Inflammatory macrophage treated with lipopolysaccharide for 4 hours (primary cell): ENCODE measurements around the gene LRRC74A.

ENCODE experiments used
- DNase-seq: peaks from one replicate; pipeline ENCODE4 v3.0.0-alpha.2; 2020

The LRRC74A gene

DNA sequence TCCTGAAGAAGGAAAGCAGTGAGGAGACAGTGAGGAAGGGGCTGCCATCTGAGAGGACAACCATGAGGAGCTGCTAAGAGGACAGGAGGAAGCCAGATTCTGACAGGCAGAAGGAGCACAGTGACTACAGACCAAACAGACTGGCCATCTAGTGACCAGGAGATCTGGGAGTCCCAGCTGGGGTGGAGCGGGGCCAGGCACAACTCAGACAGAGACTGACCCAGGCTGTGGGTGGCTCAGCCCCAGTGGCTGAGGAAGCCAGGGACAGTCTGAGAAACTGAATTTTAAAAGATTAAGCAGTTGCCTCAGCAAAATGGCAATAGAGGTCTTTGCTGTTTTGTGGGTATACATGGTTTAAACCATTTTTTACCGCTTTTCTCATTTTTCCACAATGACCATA is 28.9 kb downstream of the LRRC74A start:
- DNase-seq, result no peak

DNA sequence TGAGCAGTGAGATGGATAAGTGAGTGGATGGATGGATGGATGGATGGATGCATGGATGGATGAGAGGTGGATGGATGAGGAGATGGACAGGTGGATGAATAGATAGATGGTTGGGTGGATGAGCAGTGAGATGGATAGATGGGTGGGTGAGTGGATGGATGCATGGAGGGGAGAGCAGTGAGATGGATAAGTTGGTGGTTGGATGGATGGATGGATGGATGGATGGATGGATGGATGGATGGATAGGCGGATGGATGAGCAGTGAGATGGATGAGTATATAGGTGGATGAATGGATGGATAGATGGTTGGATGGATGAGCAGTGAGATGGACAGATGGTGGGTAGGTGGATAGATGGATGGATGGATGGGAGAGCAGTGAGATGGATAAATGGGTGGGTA is 30.6 kb downstream of the LRRC74A start:
- no peak for DNase-seq

DNA sequence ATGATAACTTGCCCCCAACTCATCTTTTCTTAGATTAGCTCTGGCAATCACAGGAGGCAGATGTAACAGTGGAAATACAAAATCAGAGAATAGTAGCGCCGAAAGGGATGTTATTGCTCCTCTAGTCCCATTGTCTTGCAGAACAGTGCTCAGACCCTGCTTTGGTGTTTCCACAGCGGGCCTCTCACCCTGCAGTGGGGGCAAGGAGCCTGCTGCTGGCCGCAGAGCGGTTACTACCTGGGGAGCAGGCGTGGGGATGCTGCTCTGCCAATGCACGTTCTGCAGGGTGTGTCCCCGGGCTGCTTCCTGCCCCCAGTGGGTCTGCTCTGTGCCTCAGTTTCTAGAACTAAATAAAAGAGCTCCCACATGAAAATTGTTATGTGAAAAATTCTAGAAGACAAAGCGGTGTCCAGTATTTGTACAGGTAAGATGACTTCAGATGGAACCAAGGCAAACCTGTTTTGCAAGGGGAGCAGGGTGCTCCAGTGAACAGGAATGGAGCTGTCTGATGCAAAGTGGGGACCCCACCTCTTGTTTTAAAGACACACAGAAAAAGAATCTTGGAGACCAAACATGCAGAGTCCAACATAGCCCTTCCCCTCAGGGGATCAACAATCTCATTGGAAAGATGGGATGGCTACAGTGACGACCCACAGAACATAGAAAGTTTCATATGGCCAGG is 35.5 kb downstream of the LRRC74A start:
- DNase-seq, result no peak

DNA sequence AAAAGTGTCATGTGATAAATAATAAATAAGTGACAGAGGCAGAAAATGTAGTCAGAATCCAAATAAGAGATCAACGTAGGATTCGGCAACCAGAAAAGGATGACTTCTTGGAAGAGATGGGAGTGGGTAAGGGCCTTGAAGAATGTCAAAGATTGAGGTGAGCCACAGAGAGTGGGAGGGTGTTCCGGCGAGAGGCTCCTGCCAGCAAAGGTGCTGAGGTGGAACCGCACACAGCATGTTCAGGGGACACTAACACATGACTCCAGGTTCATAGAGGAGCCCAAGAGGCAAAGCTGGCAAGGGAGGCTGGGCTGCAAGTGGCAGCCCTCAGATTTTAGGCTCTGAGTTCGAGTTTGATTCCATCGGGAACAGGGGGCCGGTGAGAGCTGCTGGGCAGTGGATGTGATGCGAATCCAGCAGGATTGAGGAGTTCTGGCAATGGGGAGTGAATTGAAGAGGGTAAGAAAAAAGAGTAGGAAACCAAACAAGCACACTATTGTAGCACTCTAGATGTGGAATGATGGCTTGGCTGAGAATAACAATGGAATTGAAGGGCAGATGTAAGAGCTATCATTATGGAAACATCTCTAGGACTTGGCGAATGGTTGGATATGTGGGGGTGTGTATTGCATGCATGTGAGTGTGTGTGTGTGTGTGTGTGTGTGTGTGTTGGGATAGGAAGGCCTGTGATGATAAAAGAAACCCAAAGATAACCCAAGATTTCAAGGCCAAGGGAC is 36.5 kb downstream of the LRRC74A start:
- no peak for DNase-seq

DNA sequence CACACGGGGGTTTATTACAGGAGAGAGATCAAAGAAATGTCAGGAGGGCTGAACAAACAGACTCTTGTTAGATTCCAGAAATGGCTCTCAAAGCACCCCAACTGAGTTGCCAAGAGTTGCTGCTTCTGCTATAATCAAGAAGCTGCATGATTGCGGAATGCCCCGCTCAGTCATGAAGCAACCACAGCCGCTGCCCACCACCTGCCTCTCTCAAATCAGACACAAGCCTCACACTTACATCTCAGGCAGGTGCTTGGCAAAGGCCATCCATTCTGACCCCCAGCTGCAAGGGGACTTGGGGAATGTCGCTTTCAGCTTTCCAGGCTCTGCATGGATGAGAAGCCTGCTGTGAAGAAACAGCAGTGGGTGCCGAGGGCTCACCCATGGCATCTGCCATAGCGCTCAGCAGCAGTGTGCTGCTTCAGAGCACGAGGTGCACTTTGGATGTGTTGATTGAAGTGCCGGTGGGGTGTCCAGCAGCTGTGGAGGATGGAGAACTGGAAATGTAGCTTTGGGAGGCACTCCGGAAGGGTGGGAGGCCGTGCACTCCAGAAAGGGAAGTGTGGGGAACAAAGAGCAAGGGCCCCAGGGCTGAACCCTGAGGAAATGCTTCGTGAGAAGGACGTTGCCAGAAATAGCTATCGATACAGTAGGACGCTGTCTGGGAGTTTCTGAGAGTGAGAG is 37.7 kb downstream of the LRRC74A start:
- peak; percentile 83 for DNase-seq

DNA sequence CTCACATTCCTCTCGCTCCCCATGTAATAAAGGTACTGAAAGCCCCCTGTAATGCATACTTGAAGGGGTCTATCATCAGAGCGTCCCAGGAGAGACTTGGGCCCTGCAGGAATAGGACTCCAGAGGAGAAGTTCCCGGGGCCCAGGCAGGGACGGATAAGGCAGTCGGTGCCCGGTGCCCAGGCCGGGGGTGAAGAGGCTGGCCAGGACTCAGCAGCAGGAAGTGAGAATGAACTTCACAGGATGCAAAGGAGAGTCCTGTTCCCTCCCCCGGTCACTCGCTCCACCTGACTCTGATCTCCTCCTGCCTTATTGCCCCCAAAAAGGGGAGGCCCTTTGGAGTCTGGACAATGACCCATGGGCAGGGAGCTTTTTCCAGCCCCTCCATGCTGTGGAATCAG is 40.2 kb downstream of the LRRC74A start:
- peak; percentile 28 for DNase-seq

DNA sequence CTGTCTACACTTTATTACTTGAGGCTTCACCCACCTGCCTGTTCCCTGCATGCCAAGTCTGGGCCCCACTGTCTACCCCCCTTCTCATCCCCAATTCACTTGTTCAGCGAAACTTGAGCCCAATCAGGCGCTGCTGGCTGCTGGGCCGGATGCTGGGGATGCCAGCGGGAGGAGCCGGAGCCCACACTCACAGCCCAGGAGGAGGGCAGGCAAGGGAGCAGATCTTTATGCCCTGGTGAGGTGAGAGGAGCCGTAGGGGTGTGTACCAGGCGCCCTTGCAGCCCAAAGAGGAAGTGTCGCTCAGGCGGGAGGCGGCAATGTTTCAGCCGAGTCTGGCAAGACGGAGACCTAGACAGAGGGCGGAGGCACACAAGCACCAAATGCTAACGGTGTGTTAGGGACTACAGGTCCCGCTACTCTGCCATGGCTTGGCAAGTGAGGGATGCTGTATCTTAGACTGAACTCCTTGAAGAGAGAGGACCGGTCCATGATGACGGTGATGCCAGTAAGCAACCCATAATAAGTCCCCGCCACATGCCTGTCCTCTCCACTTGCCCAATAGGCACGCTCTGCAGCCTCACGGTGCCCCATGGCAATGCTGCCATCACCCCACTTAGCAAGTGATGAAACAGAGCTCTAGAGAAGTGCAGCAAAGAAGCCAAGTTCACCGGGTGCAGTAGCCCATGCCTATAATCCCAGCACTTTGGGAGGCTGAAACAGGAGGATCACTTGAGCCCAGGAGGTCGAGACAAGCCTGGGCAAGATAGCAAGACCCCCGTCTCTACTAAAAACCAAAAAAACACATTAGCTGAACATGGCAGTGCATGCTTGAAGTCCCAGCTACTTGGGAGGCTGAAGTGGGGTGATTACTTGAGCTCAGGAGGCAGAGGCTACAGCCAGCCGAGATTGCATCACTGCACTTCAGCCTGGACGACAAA is 41.6 kb downstream of the LRRC74A start:
- DNase-seq, result peak; percentile 69

DNA sequence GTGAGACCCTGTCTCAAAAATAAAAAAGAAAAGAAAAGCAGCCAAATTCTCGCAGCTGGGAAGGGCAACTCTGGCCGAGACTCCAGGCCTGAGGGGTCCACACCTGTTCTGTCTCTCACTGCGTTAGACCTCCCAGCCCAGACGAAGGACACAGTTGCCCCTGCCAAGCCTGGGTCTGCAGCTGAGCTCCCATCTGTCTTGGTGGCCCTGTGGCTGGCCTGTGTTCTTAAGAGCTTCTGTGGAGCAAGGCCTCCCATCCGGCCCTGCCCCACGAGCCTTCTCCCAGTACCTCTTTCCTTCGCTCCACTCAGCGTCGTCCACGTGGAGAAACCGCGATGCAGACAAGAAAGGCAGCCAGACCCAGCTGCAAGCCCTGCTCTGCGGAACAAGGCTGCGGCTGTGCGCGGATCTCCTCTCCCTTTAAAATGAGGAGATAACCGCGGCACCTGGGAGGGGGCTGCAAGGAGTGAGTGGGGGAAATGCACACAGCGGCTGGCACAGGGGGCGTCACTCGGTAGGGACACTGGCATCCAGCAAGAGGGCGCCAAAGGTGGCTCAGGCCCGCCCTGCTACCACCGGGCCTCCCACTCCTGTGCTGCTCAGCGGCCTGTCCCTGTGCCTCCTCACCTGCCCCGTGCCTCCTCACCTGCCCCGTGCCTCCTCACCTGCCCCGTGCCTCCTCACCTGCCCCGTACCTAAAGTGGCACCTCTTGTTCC is 42.4 kb downstream of the LRRC74A start:
- DNase-seq, result no peak

DNA sequence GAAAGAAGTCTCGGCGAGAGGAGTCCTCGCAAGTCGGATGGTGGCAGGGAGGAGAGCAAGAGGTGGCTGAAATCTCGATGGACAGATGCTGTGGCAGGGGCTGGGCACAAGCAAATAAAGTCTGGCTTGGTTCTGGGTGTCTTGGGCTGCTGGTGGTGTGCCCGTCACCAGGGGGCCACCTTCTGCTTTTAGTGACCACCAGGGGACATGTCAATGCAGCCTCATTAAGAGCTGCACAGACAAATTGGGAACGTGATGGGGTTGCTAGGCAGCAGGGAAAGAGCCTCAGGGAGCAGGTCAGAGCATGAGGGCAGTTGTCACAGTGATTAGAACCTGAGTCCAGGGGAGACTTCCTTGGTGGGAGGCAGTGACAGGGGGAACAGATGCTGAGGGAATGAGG is 44.0 kb downstream of the LRRC74A start:
- DNase-seq, result no peak

DNA sequence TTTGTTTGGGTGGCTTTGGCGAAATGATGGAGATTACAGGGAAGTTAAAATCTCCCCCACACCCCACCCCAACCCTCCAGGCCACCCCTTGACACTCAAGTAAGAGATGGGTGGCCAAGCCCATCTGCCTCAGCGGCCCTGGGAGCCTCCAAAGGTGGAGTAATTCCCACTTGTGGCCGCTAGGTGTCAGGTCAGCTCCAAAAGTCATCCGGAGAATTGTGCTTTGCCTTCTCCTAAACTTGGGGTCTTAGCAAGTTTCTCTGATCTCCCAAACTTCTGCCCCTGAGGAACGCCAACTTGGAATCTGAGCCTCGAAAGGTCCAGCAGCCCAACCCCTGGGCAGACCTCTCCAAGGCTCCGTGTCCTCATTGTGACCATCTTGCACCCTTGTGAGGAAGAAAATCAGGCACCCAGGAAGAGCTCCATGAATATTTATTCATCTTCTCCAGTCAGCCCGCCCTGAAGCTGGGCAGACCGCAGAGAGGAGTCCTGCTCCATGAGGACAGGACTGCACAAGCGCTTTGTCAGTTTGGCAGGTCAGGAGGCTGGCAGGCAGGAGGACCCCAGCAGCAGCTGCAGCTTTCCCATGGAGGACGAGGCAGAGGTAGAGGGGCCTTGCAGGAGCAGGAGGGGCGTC is 46.7 kb downstream of the LRRC74A start:
- DNase-seq, result peak; percentile 48

DNA sequence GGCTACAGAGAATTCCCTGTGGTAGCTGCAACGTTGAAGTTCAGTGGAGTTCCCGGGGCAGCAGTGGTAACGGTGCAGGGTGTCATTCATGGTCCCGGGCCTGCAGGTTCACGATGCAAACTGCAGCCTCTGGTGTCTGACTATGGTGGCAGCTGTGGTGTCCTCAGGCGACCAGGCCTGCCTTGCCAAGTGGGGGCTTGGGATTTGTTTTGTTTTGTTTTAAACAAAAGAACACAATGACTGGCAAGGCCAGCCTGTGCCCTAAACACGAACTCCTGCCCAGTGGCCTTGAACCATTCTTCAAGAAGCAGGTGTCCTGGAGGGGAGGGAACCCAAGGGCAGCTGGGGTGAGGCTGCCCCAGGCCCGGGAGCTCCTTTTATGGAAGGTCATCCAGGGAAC is 48.5 kb downstream of the LRRC74A start:
- no peak for DNase-seq

DNA sequence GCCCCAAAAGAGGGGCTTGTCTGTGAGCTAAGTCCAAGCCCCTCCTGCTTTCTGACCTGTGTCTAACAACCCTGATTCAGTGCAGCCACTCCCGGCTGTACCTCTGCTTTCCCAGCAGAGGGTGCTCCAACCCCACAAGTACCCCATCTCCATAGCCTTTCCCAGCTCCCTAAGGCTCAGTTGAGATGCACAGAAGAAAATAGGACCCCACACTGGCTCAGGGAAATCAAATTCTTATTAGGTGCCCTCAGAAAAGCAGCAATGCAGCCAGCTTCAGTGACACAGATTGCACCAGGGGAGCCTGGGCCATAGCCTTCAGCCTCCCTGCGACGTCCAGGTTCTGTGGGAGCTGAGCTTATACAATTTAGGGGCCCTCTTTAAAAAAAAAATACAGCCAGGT is 49.9 kb downstream of the LRRC74A start:
- peak; percentile 56 for DNase-seq

DNA sequence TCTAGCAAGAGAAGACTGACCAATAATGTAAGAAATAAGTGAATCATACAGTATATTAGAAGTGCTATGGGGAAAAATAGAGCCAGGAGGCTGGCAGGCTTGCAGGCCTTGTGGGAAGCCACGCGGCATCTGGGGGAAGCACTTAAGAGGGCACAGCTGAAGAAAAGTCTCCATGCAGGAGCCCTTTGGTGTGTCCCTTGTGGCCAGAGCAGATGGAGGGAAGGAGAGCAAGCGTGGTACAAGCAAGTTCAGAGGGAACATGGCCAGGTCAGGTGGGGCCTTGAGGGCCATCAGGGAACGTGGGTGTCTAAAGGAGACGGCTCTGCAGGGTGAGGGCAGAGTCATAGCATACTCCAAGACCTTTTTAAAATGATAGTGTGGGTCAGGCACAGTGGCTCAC is 51.7 kb downstream of the LRRC74A start:
- no peak for DNase-seq

DNA sequence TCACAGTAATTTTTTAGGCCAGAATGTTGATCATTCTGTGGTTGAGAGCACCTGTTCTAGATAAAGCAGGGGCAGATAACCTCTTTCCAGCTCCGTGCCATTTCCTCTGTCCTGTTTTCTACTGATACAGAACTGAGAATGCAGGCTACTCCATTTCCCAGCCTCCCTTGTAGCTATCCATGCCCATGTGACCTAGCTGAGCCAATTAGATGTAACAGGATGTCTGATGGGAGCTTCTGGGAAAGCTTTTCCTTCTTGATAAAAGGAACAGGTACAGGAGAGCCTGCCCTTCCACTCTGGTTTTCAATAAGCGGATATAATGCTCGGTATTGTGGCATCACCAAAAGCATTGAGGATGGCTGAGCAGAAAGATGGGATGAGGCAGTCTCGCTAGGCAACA is 54.2 kb downstream of the LRRC74A start:
- no peak for DNase-seq

DNA sequence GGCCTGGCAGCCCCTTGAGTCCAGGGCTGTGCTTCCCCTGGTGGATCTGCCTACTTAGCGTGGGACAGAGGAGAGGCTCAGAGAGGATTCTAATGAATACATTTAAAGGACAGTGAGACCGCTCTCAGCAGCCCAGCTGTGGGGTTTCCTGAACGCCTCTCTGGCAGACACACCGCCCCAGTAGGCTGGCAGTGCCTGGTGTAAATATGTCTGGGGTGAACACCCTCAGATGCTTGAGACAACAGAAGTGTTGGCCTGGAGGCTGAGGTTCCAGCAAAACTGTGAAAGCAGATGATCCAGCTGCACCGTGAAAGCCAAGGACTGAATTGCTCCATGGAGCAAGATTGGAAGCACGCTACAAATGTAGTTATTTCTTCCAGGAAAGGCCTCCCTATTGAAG is 55.1 kb downstream of the LRRC74A start:
- no peak for DNase-seq

DNA sequence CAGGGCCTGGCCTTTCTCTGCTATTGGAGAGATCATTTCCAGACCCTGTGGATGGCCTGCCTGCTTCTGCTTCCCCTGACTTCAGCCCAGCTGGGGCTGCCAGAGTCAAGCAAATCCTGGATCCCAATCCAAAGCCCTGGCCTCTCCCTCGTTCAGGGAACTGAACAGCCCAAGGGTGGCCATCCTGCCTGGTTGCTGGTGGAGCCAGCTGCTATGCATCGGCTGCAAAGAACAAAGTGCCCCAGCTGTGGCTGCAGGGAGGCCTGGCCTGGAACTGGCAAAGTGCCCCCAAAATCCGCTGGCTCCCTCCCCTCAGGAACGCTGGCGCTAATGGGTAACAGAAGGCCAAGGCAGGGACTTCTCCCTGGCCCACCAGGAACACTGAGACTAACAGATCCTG is 56.4 kb downstream of the LRRC74A start:
- DNase-seq, result no peak

DNA sequence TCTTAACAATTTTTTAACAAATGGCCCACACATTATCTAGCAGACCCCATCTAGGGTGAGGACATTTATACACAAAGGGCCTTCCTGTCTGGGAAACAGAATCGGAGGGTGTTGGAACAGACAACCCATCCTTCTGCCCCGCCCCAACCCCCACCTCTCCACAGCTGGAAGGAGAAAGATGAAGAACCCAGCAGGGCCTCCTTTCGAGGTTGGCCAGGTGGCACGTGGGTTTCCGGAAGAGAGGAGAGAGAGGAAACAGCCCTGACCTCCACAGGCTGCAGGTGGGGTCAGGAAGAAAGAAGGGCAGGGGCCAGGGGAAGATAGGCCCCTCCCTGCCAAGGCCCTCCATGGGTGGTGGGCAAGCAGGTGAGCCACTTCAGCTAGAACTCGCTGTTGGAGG is 57.2 kb downstream of the LRRC74A start:
- no peak for DNase-seq

DNA sequence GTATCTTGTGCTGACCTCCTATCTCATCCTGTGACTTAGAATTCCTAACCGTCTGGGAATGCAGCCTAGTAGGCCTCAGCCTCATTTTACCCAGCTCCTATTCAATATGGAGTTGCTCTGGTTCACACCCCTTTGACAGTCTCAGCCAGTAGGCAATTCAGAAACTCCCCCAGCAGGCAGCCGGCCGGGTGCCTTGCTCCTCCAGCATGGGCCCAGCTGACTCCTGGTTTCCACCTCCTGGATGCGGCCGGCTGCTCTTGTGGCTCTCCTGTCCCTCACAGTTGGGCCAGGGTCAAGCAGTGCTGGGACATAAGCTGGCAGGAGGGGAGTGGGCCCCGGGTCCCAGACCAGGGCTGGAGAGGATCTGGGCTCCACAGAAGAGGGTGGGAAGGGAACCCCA is 58.2 kb downstream of the LRRC74A start:
- DNase-seq, result no peak

DNA sequence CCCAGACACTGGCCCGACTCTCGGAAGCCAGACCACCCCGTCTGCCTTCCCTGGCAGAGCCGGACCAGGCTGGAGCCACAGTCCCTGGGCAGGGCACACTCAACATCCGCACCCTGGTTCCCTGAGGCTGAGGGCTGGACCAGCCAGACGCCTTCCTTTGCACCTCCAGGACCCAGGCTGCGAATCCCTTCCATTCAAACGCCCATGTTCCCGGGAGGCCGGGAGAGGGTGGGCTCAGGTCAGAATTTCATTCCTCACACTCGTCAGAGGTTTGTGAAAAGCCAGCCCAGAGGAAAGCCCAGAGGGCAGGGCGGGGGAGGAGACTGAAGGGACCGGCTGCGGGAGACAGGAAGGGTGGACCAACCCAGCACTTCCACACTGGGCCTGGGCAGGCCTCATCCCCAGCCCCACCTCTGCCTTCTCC is 58.7 kb downstream of the LRRC74A start:
- no peak for DNase-seq

DNA sequence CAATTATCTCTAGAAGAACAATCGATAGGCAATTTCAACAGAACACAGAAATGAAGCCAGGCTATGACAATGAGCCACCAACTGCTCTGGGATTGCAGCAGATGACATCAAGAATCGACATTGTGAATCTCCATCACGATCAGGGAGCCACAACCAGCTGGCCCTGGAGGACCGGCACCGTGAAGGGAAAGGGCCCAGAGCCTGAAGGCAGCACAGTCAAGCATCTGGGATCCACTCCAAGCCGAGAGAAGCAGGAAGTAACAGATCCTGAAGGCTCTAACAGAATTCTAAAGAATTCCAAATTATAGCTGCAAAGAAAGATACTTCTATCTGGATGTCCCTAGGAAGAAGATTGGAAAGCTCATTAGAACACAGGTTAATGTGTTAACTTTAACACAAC is 61.0 kb downstream of the LRRC74A start:
- DNase-seq, result no peak

DNA sequence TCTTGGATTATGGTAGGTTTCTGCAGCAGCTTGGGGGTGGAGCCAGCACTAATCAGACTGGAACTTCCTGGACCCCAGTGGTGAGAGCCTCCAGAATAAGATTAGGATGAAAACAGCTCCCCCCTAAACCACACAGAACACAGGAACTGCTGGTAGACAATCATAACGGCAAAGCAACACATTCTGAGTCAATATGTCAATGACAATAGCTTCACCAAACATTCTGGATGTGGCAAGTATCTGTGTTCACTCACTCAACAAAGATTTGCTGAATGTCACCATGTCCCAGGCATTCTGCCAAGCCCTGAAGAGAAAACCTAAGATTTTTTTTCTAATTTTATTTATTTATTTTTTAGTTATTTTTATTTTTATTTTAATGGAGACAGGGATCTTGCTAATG is 65.2 kb downstream of the LRRC74A start:
- DNase-seq, result no peak

DNA sequence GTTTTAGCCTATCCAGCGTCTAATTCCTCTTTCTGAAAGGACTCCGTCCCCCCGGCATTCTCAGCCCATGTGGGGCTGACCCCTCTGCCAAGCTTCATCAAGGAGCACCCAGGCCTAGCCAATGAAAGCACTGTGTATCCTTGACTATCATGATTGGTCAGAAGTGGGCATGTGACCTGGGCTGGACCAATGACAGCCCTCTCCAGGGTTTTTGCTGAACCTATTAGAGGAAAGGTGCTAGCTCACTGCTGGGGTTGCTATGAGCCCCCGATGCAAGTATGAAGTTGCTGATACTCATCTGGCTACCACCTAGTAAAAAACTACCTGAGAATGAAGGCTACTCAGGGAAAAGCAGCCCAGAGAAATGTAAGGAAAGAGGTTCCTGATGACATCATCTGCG is 68.1 kb downstream of the LRRC74A start:
- no peak for DNase-seq
